GM06990 (cell line): ENCODE measurements around the gene GABARAP.

Experiments used
- DNase-seq: peaks from one replicate; pipeline ENCODE4 v3.0.0-alpha.2; 2011; ENCODE audit not compliant: insufficient read length; ENCODE audit errors: extremely low read depth
- H3K27me3 ChIP-seq: replicated peaks from 2 replicates; pipeline ENCODE4 v1.6.0; 2011; ENCODE audit warnings: low read length; ENCODE audit not compliant: control insufficient read depth, insufficient read depth
- H3K36me3 ChIP-seq: 2 replicates; pipeline ENCODE4 v1.5.1; 2011; ENCODE audit warnings: low read length; ENCODE audit not compliant: control insufficient read depth, insufficient read depth
- H3K4me3 ChIP-seq: replicated peaks from 2 replicates; pipeline ENCODE4 v1.5.1; 2011; ENCODE audit warnings: low read depth, mild to moderate bottlenecking, control low read depth, low read length
- CTCF ChIP-seq: IDR thresholded peaks from 2 replicates; pipeline ENCODE4 v1.5.1; 2011; ENCODE audit warnings: low read length, control low read depth, mild to moderate bottlenecking, inconsistent platforms; ENCODE audit not compliant: insufficient read depth, poor library complexity, severe bottlenecking

GABARAP gene

GRCh38 chr17:7204828-7205461 is 37.3 kb downstream of the GABARAP start:
- no peak for TF ChIP-seq CTCF
- no peaks in the 10 kb centered on the region for H3K36me3 ChIP-seq
- H3K27me3 ChIP-seq = no peaks in the 10 kb centered on the region
- peak overlapping the region; percentile 62 for H3K4me3 ChIP-seq
- peak; percentile 94 for DNase-seq

DNA sequence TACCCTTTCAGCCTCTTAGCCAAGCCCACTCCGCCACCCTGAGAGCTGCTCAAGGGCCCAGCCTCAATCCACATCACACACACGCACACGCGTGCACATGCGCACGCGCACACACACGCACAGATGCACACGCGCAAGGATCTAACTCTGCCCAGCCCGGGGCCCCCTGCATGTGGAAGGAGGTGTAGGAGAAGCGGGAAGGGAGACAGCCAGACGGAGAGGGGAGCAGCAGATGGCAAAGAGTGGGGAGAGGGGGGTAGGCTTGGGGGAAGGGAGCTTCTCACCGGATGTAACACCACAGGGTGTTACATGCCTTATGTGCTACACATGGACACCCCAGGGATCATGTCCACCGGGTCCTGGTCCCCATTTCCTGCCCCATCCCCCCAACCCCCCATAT is 37.9 kb downstream of the GABARAP start:
- no peak for DNase-seq
- peak overlapping the region; percentile 62 for H3K4me3 ChIP-seq
- no peaks in the 10 kb centered on the region for H3K27me3 ChIP-seq
- H3K36me3 ChIP-seq = no peaks in the 10 kb centered on the region
- no peak for TF ChIP-seq CTCF

DNA sequence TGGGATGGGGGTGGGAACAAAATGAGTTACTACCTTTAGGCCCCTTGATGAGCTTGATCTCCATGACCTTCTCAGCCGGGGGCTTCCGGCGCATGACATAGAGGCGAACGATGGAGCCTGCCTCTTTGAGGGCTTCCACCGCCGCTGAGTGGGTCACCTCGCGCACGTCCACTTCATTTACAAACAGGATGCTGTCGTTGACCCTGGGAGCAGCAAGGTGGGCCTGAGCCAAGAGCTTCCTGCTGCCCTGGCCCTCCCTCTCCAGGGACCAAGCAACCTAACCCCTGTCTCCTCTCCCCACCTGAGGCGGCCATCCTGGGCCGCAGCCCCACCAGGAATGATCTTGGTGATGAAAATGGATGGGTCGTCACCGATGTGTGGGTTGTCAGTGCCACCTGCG is 38.9 kb downstream of the GABARAP start:
- TF ChIP-seq CTCF = no peak
- Histone ChIP-seq H3K27me3 (no peaks in the 10 kb centered on the region), H3K36me3 (no peaks in the 10 kb centered on the region), H3K4me3 (no peak overlapping the region)
- no peak for DNase-seq

DNA sequence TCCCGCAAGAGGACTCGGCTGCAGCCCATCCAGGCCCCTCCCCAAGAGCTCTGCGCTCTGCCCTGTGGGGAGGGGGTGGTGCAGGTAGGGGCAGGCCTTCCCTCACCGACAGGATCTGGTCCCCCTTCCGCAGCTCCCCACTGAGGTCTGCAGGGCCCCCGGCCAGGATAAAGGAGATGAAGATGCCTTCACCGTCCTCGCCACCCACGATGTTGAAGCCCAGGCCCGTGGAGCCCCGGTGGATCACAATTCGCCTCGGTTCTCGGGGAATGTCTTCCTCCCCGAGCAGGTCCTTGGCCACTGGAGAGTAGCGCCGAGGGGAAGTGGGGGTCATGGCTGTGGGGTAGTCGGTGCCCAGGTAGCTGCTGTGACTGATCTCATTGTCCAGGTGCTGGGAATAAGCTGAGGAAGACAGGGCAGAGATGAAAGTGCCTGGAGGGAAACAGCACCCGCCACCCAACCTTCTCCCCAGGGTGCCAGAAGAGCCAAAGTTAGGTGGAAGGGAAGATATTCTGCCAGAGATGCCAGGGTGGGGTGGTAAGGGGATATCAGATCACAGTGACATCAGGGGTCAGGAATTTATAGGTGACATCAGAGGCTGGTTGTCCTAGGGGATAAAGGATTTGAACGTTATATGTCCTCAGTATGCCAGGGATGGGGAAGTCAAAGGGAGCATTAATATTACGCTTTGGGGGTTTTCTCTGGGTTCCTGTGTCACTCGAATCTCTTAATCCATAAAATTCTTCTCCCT is 45.4 kb downstream of the GABARAP start:
- TF ChIP-seq CTCF = no peak

GRCh38 chr17:7195971-7196370 is 46.3 kb downstream of the GABARAP start:
- Histone ChIP-seq H3K4me3 (no peak overlapping the region), H3K36me3 (no peaks in the 10 kb centered on the region), H3K27me3 (no peaks in the 10 kb centered on the region)
- TF ChIP-seq CTCF = no peak
- DNase-seq = no peak

More for the DNA sequence above, 45.4 kb downstream of the GABARAP start:
- H3K36me3 ChIP-seq = no peaks in the 10 kb centered on the region
- no peak for DNase-seq
- no peak overlapping the region for H3K4me3 ChIP-seq
- H3K27me3 ChIP-seq = no peaks in the 10 kb centered on the region
